K562 (cell line): ENCODE results near the gene MRPL58. TPM values are rescaled to one million over a fixed set of nuclear protein-coding genes. Genes with fewer than 3 reads are reported as not detected.

Experiments used
- CHD4 ChIP-seq: fragments of 200-600 bp; sonication (generic); IDR thresholded peaks from 3 replicates; pipeline ENCODE4 v1.6.1; 2012; ENCODE audit warnings: low read depth, mild to moderate bottlenecking, mixed read lengths, low read length, inconsistent platforms; ENCODE audit not compliant: insufficient read depth, insufficient replicate concordance, poor library complexity, severe bottlenecking
- IFI16 ChIP-seq: fragments of 250-450 bp; sonication (Bioruptor Pico); IDR thresholded peaks from 2 replicates; pipeline ENCODE4 v2.1.2; 2022; ENCODE audit warnings: mild to moderate bottlenecking, inconsistent platforms
- LCOR ChIP-seq: sonication (generic); formaldehyde crosslinking; IDR thresholded peaks from 2 replicates; pipeline ENCODE4 v1.8.0; 2022; ENCODE audit warnings: mild to moderate bottlenecking, missing genetic modification reagents
- RBM15 ChIP-seq: fragments of 200-400 bp; formaldehyde crosslinking; IDR thresholded peaks from 2 replicates; pipeline ENCODE4 v1.6.1; 2018; ENCODE audit warnings: mild to moderate bottlenecking, low read length, moderate library complexity; ENCODE audit not compliant: insufficient read depth
- SMAD2 ChIP-seq: fragments of 150-350 bp; IDR thresholded peaks from 2 replicates; pipeline ENCODE4 v1.6.1; 2014; ENCODE audit warnings: low read depth, mild to moderate bottlenecking, low read length
- TRIM25 ChIP-seq: fragments of 450-650 bp; IDR thresholded peaks from 2 replicates; pipeline ENCODE4 v1.7.0; 2016; ENCODE audit warnings: borderline replicate concordance
- ZBTB11 ChIP-seq, 3 experiments: fragments of 200-800 bp in 1 of 3; fragments of 250-450 bp in 1 of 3; fragments of 450-650 bp in 1 of 3; sonication (Bioruptor Pico) in 1 of 3; sonication (Bioruptor generic) in 1 of 3; formaldehyde crosslinking in 1 of 3; IDR thresholded peaks; 2 replicates each; pipeline versions ENCODE4 v1.6.1 to v1.8.0; 2016 to 2022; ENCODE audit warnings: mild to moderate bottlenecking in 2 of 3, missing genetic modification characterization in 2 of 3, missing compliant biosample characterization in 1 of 3, moderate library complexity in 1 of 3
- ZNF280B ChIP-seq: fragments of 250-450 bp; sonication (Bioruptor Pico); IDR thresholded peaks from 2 replicates; pipeline ENCODE4 v1.5.1; 2021; ENCODE audit warnings: mild to moderate bottlenecking
- polyA plus RNA-seq, 8 experiments: library from polyadenylated mRNA; depleted of rRNA in 4 of 8; stranded (reverse) in 5 of 8; unstranded in 3 of 8; fragments of >200 nt; fragmentation: Nextera tagmentation in 2 of 8; fragmentation: Illumina TruSeq in 1 of 8; extraction: Ambion mirVana in 2 of 8; extraction: Trizol in 1 of 8; gene quantifications; 2 replicates each; pipeline versions ENCODE4 v1.2.1 to v1.2.3, GENCODE V29; 2011 to 2014; ENCODE audit warnings: inconsistent platforms in 1 of 8, missing spikeins in 1 of 8
- total RNA-seq, 7 experiments: library from RNA; depleted of rRNA in 6 of 7; stranded (reverse); fragments of >200 nt in 6 of 7; fragmentation: Illumina TruSeq in 2 of 7; extraction: Trizol in 2 of 7; gene quantifications; 2 replicates each; pipeline versions ENCODE4 v1.2.1 to v1.2.3, GENCODE V29; 2011 to 2021; ENCODE audit warnings: low replicate concordance in 1 of 7

MRPL58 gene
- total and polyA plus RNA-seq, 9 of the 15 experiments (the other 6 are each of a cell fraction or from before 2014, with no cell fraction given) = 30.8 to 107 (median 72.4) TPM

GRCh38 chr17:75059369-75060345 lies 47.2 kb downstream of the MRPL58 start (continued):
- TF ChIP-seq TRIM25 (no peak), LCOR (0 out of 2 replicates have a peak, but pooled peaks have one; percentile 24), SMAD2 (no peak), ZBTB11 (CRISPR knock-in tag; IDR thresholded peaks at IDR 0.05) (peak in 1 of 3 experiments; percentile 30; a peak in 1 of 6 replicates), IFI16 (CRISPR knock-in tag) (no peak), ZNF280B (no peak), RBM15 (no peak), CHD4 (no peak)
